ENCODE measurements around the gene LEFTY1.

LEFTY1 gene

DNA sequence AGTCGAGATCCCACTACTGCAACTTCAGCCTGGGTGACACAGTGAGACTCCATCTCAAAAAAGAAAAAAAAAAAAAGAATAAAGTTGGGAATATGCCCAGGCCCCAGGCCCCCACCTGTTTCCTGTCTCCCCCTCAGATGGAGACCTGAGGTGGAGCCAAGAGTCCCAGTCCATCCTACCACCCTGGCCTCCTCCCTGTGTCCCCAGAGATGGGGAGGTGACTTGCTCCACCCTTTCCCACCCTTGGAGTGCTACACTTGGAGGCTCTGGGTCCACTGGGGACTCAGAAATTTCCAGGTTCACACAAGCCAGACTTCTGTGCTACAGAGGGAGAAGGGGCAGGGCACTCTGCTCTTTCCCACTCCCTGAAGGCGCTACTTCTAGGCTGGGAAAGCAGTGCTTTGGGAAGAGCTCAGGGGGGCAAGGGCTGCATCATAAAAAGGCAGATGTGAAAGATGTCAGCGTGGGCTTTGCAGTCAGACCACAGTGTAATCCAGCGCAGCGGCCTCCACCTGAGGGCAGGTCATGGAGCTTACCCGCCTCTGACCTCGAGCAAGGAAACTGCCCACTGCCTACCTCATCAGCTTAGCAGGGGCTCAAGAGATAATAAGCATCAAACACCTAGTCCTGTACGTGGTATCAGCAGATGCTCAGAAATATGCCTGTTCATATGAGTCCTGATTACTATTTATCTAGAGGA is 20.2 kb downstream of the LEFTY1 start:
- no peak for DNase-seq

- no peak for DNase-seq
These were observed 22.0 kb downstream of the LEFTY1 start for GRCh38 chr1:225866981-225867380.

- DNase-seq: peak; percentile 56 to 81
These were observed 22.7 kb downstream of the LEFTY1 start for GRCh38 chr1:225866061-225866837.

GRCh38 chr1:225865514-225865913 is 23.4 kb downstream of the LEFTY1 start:
- DNase-seq: no peak

GRCh38 chr1:225863167-225863566 is 25.8 kb downstream of the LEFTY1 start:
- no peak for DNase-seq

DNA sequence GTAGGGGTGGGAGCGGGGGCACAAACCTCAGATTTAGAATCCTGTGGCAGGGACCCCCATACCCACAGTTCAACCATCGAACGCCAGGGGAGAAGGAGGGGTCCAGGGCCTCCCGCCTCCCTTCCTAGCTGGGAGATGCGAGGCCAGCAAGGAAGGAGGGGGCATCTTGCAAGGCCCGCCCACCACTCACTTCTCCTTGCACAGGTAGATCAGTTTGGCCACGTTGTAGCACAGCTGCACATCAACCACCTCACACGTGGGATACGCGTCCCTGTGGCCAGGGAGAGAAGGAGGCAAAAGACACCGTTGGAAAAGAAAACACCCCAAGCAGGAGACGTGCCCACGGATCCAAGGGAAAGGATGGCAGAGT is 26.4 kb downstream of the LEFTY1 start:
- DNase-seq: no peak

- DNase-seq: no peak
These were observed 26.9 kb downstream of the LEFTY1 start for GRCh38 chr1:225861834-225862580.

GRCh38 chr1:225860876-225861441 is 28.0 kb downstream of the LEFTY1 start:
- no peak for DNase-seq

DNA sequence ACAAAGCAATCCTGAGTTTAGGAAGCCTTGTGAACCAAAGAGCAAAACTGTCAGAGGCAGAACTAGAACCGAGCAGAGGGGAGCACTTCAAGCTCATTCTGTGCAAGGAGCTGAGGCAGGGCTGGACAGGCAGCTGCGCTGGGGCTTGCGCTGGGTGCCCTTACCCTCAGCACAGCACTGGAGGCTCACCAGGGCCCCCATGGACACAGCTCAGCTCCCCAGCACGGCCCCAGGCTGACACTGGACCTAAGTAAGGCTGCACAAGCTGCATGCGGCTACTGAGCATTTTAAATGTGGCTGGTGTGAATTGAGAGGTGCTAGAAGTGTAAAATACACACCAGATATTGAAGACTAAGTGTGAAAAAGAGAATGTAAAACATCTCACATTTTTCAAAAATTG is 28.8 kb downstream of the LEFTY1 start:
- no peak for DNase-seq

- DNase-seq: no peak
These were observed 29.8 kb downstream of the LEFTY1 start for GRCh38 chr1:225859151-225859550.

DNA sequence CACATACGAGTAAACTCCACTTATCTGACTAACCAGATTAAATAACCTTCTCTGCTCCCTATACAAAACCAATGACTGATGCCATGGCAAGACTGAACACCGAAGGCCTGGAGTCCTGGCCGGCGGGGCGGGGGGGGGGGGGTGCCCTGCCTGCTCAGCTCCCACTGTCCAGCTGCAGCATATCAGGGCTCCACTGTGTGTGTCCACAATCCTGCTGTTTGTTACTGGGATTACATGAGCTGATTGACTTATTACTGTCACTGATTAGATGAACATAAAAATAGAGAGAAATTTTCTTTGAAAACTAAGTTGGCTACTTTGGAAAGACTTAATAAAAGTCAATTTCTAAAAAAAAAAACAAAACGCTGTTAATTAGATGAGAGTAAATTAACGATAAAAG is 31.7 kb downstream of the LEFTY1 start:
- no peak for DNase-seq

GRCh38 chr1:225855503-225856300 is 33.2 kb downstream of the LEFTY1 start:
- no peak for DNase-seq

DNA sequence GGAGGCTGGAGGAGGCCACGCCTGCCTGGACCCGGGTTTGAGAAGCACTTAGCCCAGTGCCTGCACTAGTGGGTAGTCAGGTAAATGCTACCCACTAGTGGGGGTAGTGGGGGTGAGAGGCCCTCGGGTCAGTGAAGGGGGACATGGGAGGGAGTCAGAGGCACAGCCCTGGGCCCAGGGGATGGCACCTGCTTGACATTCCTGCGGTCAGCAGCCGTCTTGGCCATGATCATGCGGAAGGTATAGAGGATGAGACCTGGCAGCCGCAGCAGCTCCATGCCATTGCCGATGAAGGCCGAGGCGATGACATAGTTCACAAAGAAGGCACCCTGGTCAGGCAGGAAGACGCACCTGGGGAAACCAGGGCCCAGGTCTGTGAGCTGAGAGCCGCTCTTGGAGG is 35.5 kb downstream of the LEFTY1 start:
- DNase-seq: no peak

- DNase-seq: no peak
These were observed 36.4 kb downstream of the LEFTY1 start for GRCh38 chr1:225852413-225853124.

- no peak for DNase-seq
These were observed 37.1 kb downstream of the LEFTY1 start for GRCh38 chr1:225851805-225852204.

- DNase-seq: no peak
These were observed 38.6 kb downstream of the LEFTY1 start for GRCh38 chr1:225850370-225850769.

DNA sequence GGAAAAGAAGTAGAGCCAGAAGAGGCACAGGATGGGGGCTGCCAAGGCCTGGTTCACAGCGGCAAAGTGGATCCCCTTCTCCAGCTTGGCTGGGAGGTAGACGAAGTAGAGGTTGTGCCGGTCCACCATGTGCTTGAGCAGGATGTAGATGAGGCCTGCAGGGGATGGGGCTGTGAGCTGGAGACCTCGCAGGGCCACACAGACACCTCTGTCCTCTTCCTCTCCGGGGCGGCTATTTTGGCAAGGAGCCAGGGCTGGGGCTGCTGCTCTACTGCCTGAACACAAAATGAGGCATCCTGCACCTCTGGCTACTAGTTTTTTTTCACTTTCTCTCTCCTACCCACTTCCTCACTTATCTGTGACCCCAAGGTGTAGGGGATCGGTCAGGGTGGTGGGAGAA is 39.0 kb downstream of the LEFTY1 start:
- DNase-seq: no peak

- DNase-seq: no peak
These were observed 40.7 kb downstream of the LEFTY1 start for GRCh38 chr1:225848030-225848955.

- DNase-seq: no peak
These were observed 41.3 kb downstream of the LEFTY1 start for GRCh38 chr1:225847610-225848009.

Measured in stimulated activated CD4-positive, alpha-beta T cell treated with anti-CD3 and anti-CD28 coated beads, Interleukin-4, amount 100 ng/mL, for 4 hours (primary cell).